Activated CD4-positive, alpha-beta T cell treated with anti-CD3 and anti-CD28 coated beads, Interleukin-2, Interleukin-6, amounts not matched to agents 100 ng/mL and 50 ng/mL, durations not matched to agents 16 hours and 8 hours (primary cell): ENCODE results near the gene GAB1.

ENCODE experiments used
- DNase-seq: peaks from one replicate; pipeline ENCODE4 v3.0.0-alpha.2; 2020

The GAB1 gene

GRCh38 chr4:143359644-143360193, 23.0 kb downstream of the GAB1 start:
- DNase-seq, result peak; percentile 28

GRCh38 chr4:143360838-143361625, 24.4 kb downstream of the GAB1 start:
- DNase-seq, result no peak

GRCh38 chr4:143362349-143363046, 25.8 kb downstream of the GAB1 start:
- no peak for DNase-seq

- no peak for DNase-seq
Observed at GRCh38 chr4:143363332-143363731, 26.7 kb downstream of the GAB1 start.

GRCh38 chr4:143364063-143364462, 27.4 kb downstream of the GAB1 start:
- no peak for DNase-seq

GRCh38 chr4:143367863-143368262, 31.2 kb downstream of the GAB1 start:
- DNase-seq, result no peak

- no peak for DNase-seq
Observed at GRCh38 chr4:143369552-143369951, 32.9 kb downstream of the GAB1 start.

GRCh38 chr4:143372093-143372915, 35.6 kb downstream of the GAB1 start:
- no peak for DNase-seq

GRCh38 chr4:143374255-143374654, 37.6 kb downstream of the GAB1 start:
- DNase-seq, result no peak

GRCh38 chr4:143374771-143375170, 38.1 kb downstream of the GAB1 start:
- no peak for DNase-seq

GRCh38 chr4:143375326-143376073, 38.8 kb downstream of the GAB1 start:
- DNase-seq, result peak; percentile 24

- DNase-seq, result no peak
Observed at GRCh38 chr4:143377611-143378099, 41.0 kb downstream of the GAB1 start.

GRCh38 chr4:143380629-143381028, 44.0 kb downstream of the GAB1 start:
- DNase-seq, result no peak

- no peak for DNase-seq
Observed at GRCh38 chr4:143381189-143382118, 44.8 kb downstream of the GAB1 start.

- DNase-seq, result no peak
Observed at GRCh38 chr4:143382596-143382995, 45.9 kb downstream of the GAB1 start.

- no peak for DNase-seq
Observed at GRCh38 chr4:143383005-143383574, 46.4 kb downstream of the GAB1 start.

GRCh38 chr4:143384381-143384994, 47.8 kb downstream of the GAB1 start:
- DNase-seq, result no peak

- no peak for DNase-seq
Observed at GRCh38 chr4:143386812-143387211, 50.1 kb downstream of the GAB1 start.

GRCh38 chr4:143389579-143390195, 53.0 kb downstream of the GAB1 start:
- no peak for DNase-seq

- no peak for DNase-seq
Observed at GRCh38 chr4:143390764-143391163, 54.1 kb downstream of the GAB1 start.
